Stimulated activated CD4-positive, alpha-beta T cell treated with anti-CD3 and anti-CD28 coated beads, Interleukin-1b, Interleukin-23, amount 100 ng/mL, for 24 hours (primary cell): ENCODE results near the gene PRDM10.

Experiments used
- DNase-seq, 4 experiments: peaks; one replicate each; pipeline ENCODE4 v3.0.0-alpha.2; 2020; ENCODE audit warnings: low read depth in 4 of 4, low spot score in 1 of 4

PRDM10 gene

DNA sequence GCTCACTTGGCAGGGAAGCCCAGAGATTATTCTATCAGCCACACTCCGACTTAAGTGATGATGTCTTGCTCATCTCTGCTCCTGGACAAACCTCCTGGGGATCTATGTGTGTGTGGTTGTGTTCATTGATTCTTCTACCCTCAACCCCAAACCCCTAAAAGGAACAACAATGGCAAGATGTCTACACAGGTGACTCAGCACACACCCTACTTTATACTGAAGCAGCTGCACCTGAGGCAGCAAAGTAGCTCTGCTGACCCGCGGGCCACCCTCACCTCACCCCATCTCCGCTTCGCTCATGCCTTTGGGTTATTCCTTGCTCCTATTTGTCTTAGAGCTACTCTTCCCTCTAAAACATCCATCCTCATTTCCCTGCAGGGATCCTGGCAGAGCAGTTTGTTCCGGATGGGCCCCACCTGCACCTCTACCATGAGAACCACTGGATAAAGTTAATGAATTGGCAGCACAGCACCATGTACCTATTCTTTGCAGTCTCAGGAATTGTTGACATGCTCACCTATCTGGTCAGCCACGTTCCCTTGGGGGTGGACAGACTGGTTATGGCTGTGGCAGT lies 148.3 kb downstream of the PRDM10 start:
- no peak for DNase-seq

DNA sequence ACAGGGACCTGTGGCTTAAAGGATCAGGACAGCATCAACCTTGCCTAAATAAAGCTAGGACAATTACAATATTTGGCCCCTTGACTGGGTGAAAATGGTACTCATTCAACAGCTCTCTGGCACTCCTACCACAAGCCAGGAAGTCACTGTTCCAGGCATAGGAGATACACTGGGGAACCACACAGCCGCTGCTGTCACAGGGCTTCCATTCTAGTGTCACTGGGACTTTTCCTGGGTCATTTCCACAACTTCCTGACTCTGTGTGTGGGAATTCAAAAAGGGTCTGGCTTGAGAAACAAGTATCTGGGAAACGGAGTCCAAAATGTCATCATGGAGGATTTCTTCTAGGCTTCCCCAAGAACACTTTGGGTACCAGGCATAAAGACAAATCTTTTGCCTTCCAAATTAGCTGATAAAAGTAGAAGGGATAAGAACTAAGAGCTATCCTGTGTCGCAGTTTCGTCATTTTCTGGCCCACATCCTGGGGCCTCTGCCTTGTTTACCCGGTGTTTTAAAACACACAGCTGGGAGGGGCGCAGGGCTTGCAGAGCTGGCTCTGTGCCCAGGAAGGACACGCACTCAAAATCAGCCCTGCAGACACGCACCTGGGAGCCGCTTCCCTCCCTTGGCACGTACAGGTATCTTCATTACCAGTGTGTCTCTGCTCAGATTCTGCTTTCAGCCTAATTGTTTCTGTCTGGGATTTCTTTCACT lies 149.0 kb downstream of the PRDM10 start:
- DNase-seq: peak in 3 of 4 experiments; percentile 5 to 16 (median 5)

DNA sequence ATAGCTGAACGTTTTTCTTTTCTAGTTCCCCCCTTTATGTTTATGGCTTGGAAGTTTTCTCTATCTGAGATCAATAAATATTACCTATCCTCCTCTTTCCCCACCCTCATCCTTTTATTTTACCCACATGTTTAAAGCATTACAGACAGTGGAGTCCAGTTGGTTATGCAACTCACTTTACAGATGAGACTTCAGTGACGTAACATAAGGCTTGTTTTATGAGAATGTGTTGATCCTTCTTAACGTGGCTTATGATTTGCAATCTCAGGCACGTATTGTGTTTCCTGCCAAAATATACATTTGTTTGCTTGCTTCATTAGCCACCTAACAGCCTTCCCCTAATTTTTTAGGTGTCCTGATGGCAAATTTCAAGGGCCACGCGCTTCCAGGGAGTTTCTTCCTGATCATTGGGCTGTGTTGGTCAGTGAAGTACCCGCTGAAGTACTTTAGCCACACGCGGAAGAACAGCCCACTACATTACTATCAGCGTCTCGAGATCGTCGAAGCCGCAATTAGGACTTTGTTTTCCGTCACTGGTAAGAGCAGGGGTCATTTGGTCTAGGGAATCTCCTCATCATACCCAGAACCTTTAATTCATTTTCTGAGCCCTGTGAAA lies 150.4 kb downstream of the PRDM10 start:
- DNase-seq: no peak
